ENCODE data around the gene ZNF670.

- TF ChIP-seq CTCF (IDR thresholded peaks at IDR 0.05) (no peak), POLR2A (IDR thresholded peaks at IDR 0.05) (no peak)
These were observed 17.5 kb upstream of the ZNF670 start for GRCh38 chr1:247096112-247096511.

Data from breast epithelium (tissue), 3 donors.